ENCODE measurements around the gene ELAVL3. TPM values are rescaled to one million over a fixed set of nuclear protein-coding genes. Genes with fewer than 3 reads are reported as not detected.
A peak's percentile ranks its signal among the peaks of the same experiment; 100 is the strongest.

The ELAVL3 gene
- polyA plus RNA-seq, 1 of the 3 experiments (the other 2 are of a cell fraction), result 0.48 TPM

- Histone ChIP-seq H3K9ac (peak within 1 kb of the TSS; percentile 76), H3K4me2 (peak within 1 kb of the TSS; percentile 99), H3K27ac (ENCODE audit: low read depth in 2 of 2, low read length in 1 of 2) (peak within 1 kb of the TSS; percentile 73), H3K27me3 (ENCODE audit: insufficient read depth) (no peaks in the 10 kb centered on the region), H4K20me1 (ENCODE audit: insufficient read depth) (no peaks in the 10 kb centered on the region), H2AFZ (ENCODE audit: low read depth) (peak within 1 kb of the TSS; percentile 99), H3K36me3 (replicated peaks in 1 of 2; ENCODE audit: control insufficient read depth in 1 of 2, insufficient read depth in 2 of 2, low read length in 1 of 2) (peaks cover 18 to 30% of the 10 kb centered on the region in 2 experiments), H3K9me2 (no peaks in the 10 kb centered on the region), H3K4me1 (ENCODE audit: control insufficient read depth in 1 of 2, insufficient read depth in 2 of 2, low read depth in 1 of 2, low read length in 1 of 2) (peaks cover 5 to 12% of the 10 kb centered on the region in 2 experiments; a peak in 1 of 4 replicates), H3K4me3 (ENCODE audit: low read depth in 2 of 2, low read length in 1 of 2) (peak within 1 kb of the TSS; percentile 69 to 83), H3K9me3 (no peaks in the 10 kb centered on the region), H3K79me2 (ENCODE audit: insufficient read depth) (peaks cover 37% of the 10 kb centered on the region), H3F3A (replicated peaks; ENCODE audit: insufficient read depth) (peaks cover 5% of the 10 kb centered on the region)
- CTCF ChIA-PET, result interaction anchor here (0.6 to 3.5 kb wide), 28 partner anchors 8 to 169 kb away, joined by 3 to 54 read pairs (median 4); partner anchors contain the start of genes ELAVL3, EPOR, RGL3 and SWSAP1
- DNase-seq, result peak; percentile 96
- WGBS (ENCODE audit: low lambda C conversion rate), result 0% methylated on average over 19 of the region's 53 CpGs
- POLR2A ChIA-PET, result interaction anchor here (0.6 to 1.8 kb wide), 7 partner anchors 8 to 60 kb away, joined by 3 to 14 read pairs (median 5); partner anchors contain the start of genes EPOR, RGL3 and SWSAP1
- TF ChIP-seq ZBTB33 (IDR thresholded peaks at IDR 0.05; ENCODE audit: borderline replicate concordance, low read depth) (no peak), SIN3A (IDR thresholded peaks at IDR 0.05; ENCODE audit: borderline replicate concordance, low read depth, low read length) (peak; percentile 76), GATA2 (CRISPR knock-in tag; IDR thresholded peaks at IDR 0.05) (no peak), POLR2AphosphoS5 (IDR thresholded peaks at IDR 0.05; ENCODE audit: low read depth, low read length) (peak; percentile 96), FOXJ3 (CRISPR knock-in tag; IDR thresholded peaks at IDR 0.05) (no peak), MAX (IDR thresholded peaks at IDR 0.05; ENCODE audit: low read depth) (peak; percentile 66; the same call in 1 of the 2 replicates), GABPA (IDR thresholded peaks at IDR 0.05; ENCODE audit: low read depth) (peak; percentile 96), MEF2A (IDR thresholded peaks at IDR 0.05; ENCODE audit: borderline replicate concordance, low read depth) (no peak), RAD21 (IDR thresholded peaks at IDR 0.05; ENCODE audit: low read length) (peak; percentile 38; the same call in 1 of the 2 replicates), RFX5 (IDR thresholded peaks at IDR 0.05; ENCODE audit: low read length) (peak; percentile 87), TAF1 (IDR thresholded peaks at IDR 0.05; ENCODE audit: borderline replicate concordance, low read depth, low read length) (peak; percentile 94), TEAD4 (IDR thresholded peaks at IDR 0.05; ENCODE audit: borderline replicate concordance, insufficient read depth) (peak; percentile 87), NRF1 (IDR thresholded peaks at IDR 0.05; ENCODE audit: low read depth, low read length) (peak; percentile 33; the same call in 1 of the 2 replicates), NFIC (IDR thresholded peaks at IDR 0.05; ENCODE audit: borderline replicate concordance) (no peak), EZH2phosphoT487 (IDR thresholded peaks at IDR 0.05; ENCODE audit: borderline replicate concordance, low read depth) (no peak), SMC3 (IDR thresholded peaks at IDR 0.05; ENCODE audit: low read depth, low read length) (no peak), CHD2 (IDR thresholded peaks at IDR 0.05; ENCODE audit: low read length, partially characterized antibody) (peak; percentile 26), USF1 (IDR thresholded peaks at IDR 0.05; ENCODE audit: borderline replicate concordance, low read depth) (peak; percentile 96), ELF1 (IDR thresholded peaks at IDR 0.05) (peak; percentile 89), TCF12 (IDR thresholded peaks at IDR 0.05) (peak; percentile 40; the same call in 1 of the 2 replicates), REST (IDR thresholded peaks at IDR 0.05; ENCODE audit: low read depth, low read length) (peak; percentile 64)
- TF ChIP-seq, protein P1, sequence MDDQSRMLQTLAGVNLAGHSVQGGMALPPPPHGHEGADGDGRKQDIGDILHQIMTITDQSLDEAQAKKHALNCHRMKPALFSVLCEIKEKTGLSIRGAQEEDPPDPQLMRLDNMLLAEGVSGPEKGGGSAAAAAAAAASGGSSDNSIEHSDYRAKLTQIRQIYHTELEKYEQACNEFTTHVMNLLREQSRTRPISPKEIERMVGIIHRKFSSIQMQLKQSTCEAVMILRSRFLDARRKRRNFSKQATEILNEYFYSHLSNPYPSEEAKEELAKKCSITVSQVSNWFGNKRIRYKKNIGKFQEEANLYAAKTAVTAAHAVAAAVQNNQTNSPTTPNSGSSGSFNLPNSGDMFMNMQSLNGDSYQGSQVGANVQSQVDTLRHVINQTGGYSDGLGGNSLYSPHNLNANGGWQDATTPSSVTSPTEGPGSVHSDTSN (IDR thresholded peaks at IDR 0.05), result peak; percentile 45; the same call in 1 of the 2 replicates
- TF ChIP-seq, protein P2, sequence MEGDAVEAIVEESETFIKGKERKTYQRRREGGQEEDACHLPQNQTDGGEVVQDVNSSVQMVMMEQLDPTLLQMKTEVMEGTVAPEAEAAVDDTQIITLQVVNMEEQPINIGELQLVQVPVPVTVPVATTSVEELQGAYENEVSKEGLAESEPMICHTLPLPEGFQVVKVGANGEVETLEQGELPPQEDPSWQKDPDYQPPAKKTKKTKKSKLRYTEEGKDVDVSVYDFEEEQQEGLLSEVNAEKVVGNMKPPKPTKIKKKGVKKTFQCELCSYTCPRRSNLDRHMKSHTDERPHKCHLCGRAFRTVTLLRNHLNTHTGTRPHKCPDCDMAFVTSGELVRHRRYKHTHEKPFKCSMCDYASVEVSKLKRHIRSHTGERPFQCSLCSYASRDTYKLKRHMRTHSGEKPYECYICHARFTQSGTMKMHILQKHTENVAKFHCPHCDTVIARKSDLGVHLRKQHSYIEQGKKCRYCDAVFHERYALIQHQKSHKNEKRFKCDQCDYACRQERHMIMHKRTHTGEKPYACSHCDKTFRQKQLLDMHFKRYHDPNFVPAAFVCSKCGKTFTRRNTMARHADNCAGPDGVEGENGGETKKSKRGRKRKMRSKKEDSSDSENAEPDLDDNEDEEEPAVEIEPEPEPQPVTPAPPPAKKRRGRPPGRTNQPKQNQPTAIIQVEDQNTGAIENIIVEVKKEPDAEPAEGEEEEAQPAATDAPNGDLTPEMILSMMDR (IDR thresholded peaks at IDR 0.05), result peak; percentile 77
These were observed 45.6 kb downstream of the ELAVL3 start, which contains the start of the genes ODAD3 and PRKCSH for GRCh38 chr19:11435057-11435832. Gene ODAD3, minus strand, starts transcription at chr19:11435121. Its CDS starts 105 bp downstream, at chr19:11435016. Gene PRKCSH, plus strand, starts transcription at chr19:11435635. Its CDS starts 483 bp downstream, at chr19:11436118.

Data from SK-N-SH (cell line).